DND-41 (cell line): ENCODE results near the gene STPG3.

Experiments used
- CTCF ChIP-seq: IDR thresholded peaks from 2 replicates; pipeline ENCODE4 v1.5.1; 2012; ENCODE audit warnings: borderline replicate concordance, low read length, moderate library complexity, mild to moderate bottlenecking; ENCODE audit not compliant: poor library complexity, severe bottlenecking; ENCODE audit errors: extremely low read depth
- EZH2 ChIP-seq: IDR thresholded peaks from 3 replicates; pipeline ENCODE4 v1.6.1; 2012; ENCODE audit warnings: borderline replicate concordance, low read depth, mild to moderate bottlenecking, moderate library complexity, low read length, inconsistent platforms; ENCODE audit not compliant: severe bottlenecking

- TF ChIP-seq CTCF, result no peak
- TF ChIP-seq EZH2, result no peak
Measured at GRCh38 chr9:137233143-137233980, 17.7 kb upstream of the STPG3 start.
